ENCODE results near the gene SLC9A8.
"Not testable (repeated sequence)": the region's sequence is repeated elsewhere in the genome, so short reads cannot be mapped to it uniquely, and the experiment has no call there.

The SLC9A8 gene

GRCh38 chr20:49803418-49803817 is 9.2 kb upstream of the SLC9A8 start:
- H3K36me3 ChIP-seq (ENCODE audit: insufficient read depth, low read length): no peaks in the 10 kb centered on the region
- no peaks in the 10 kb centered on the region for H3K27me3 ChIP-seq (ENCODE audit: insufficient read depth, low read length)
- no peaks in the 10 kb centered on the region for H3K9me3 ChIP-seq (ENCODE audit: insufficient read depth, low read depth, low read length)
- H3K4me3 ChIP-seq (ENCODE audit: low read length): no peak overlapping the region
- no peak overlapping the region for H3K9ac ChIP-seq (ENCODE audit: low read depth, low read length)
- H3K4me1 ChIP-seq (ENCODE audit: insufficient read depth, low read length): no peaks in the 10 kb centered on the region
- no peak overlapping the region for H3K27ac ChIP-seq (ENCODE audit: low read depth, low read length)
- WGBS: 93% methylated on average over 1 of the region's 1 CpG

GRCh38 chr20:49804364-49804763 is 8.3 kb upstream of the SLC9A8 start:
- no peak overlapping the region for H3K27ac ChIP-seq (ENCODE audit: low read depth, low read length)
- H3K9me3 ChIP-seq (ENCODE audit: insufficient read depth, low read depth, low read length): no peaks in the 10 kb centered on the region
- H3K9ac ChIP-seq (ENCODE audit: low read depth, low read length): no peak overlapping the region
- WGBS: 93% methylated on average over 3 of the region's 3 CpGs
- no peak overlapping the region for H3K4me3 ChIP-seq (ENCODE audit: low read length)
- no peaks in the 10 kb centered on the region for H3K4me1 ChIP-seq (ENCODE audit: insufficient read depth, low read length)
- H3K36me3 ChIP-seq (ENCODE audit: insufficient read depth, low read length): no peaks in the 10 kb centered on the region
- no peaks in the 10 kb centered on the region for H3K27me3 ChIP-seq (ENCODE audit: insufficient read depth, low read length)

DNA sequence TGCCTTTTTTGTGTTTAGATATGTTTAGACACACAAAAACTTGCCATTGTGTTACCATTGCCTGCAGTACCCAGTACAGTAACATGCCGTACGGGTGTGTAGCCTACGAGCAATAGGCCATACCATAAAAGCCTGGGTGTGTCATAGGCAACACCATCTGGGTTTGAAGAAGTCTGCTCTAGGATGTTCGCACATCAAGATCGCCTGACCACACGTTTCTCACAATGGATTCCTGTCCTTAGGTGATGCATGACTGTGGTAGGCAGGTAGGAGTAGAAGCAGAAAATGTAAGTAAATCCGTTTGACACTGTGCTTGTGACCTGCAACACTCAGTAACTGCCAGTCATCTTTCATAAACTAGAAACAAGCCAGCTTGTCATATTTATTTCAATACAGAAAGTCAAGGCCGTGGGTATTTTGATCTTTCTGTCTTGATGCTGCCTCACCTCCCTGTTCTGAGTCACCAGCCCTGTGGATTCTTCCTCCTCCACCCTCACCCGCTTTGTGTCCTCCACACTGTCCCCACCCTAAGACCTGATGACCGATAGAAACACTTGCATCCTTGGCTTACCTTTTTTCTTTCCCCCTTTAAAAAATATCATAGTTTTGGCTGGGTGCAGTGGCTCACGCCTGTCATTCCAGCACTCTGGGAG is 7.3 kb upstream of the SLC9A8 start:
- H3K27me3 ChIP-seq (ENCODE audit: insufficient read depth, low read length); H3K36me3 ChIP-seq (ENCODE audit: insufficient read depth, low read length); H3K4me1 ChIP-seq (ENCODE audit: insufficient read depth, low read length); H3K27ac ChIP-seq (ENCODE audit: low read depth, low read length); H3K4me3 ChIP-seq (ENCODE audit: low read length); H3K9me3 ChIP-seq (ENCODE audit: insufficient read depth, low read depth, low read length); H3K9ac ChIP-seq (ENCODE audit: low read depth, low read length): not testable (repeated sequence)
- 93% methylated on average over 7 of the region's 11 CpGs for WGBS

- Histone ChIP-seq H3K27me3 (ENCODE audit: insufficient read depth, low read length) (no peaks in the 10 kb centered on the region), H3K36me3 (ENCODE audit: insufficient read depth, low read length) (no peaks in the 10 kb centered on the region), H3K27ac (ENCODE audit: low read depth, low read length) (no peak overlapping the region), H3K4me1 (ENCODE audit: insufficient read depth, low read length) (peaks cover 10% of the 10 kb centered on the region; the same call in 1 of the 2 replicates), H3K9ac (ENCODE audit: low read depth, low read length) (no peak overlapping the region), H3K9me3 (ENCODE audit: insufficient read depth, low read depth, low read length) (no peaks in the 10 kb centered on the region), H3K4me3 (ENCODE audit: low read length) (no peak overlapping the region)
- WGBS: 92% methylated on average over 8 of the region's 8 CpGs
Measured at GRCh38 chr20:49808753-49809152, 3.9 kb upstream of the SLC9A8 start.

DNA sequence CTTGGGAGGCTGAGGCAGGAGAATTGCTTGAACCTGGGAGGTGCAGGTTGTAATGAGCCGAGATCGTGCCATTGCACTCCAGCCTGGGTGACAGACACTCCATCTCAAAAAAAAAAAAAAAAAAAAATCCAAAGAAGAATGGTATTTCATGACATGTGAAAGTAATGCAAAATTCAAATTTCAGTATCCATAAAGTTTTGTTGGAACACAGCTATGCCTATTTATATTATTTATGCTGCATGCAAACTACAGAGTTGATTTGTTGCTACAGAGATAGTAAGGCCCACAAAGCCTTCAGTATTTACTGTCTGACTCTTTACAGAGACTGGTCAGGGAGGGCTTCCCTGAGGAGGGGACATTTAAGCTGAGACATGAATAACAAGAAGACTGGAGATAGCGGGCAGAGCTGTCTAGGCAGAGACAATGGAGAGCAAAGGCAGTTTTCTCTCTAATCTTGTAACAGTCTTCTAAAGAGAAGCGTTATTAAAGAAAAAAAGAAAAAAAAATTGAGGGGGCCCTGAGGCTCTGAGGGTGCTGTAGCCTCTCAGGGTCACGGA is 2.7 kb upstream of the SLC9A8 start:
- 76% methylated on average over 3 of the region's 5 CpGs for WGBS
- H3K9ac ChIP-seq (ENCODE audit: low read depth, low read length): no peak overlapping the region
- no peak overlapping the region for H3K4me3 ChIP-seq (ENCODE audit: low read length)
- no peaks in the 10 kb centered on the region for H3K27me3 ChIP-seq (ENCODE audit: insufficient read depth, low read length)
- H3K36me3 ChIP-seq (ENCODE audit: insufficient read depth, low read length): 0 out of 2 replicates have a peak, but pooled peaks cover 2% of the 10 kb centered on the region
- H3K9me3 ChIP-seq (ENCODE audit: insufficient read depth, low read depth, low read length): no peaks in the 10 kb centered on the region
- no peak overlapping the region for H3K27ac ChIP-seq (ENCODE audit: low read depth, low read length)
- peaks cover 10% of the 10 kb centered on the region; the same call in 1 of the 2 replicates for H3K4me1 ChIP-seq (ENCODE audit: insufficient read depth, low read length)

- Histone ChIP-seq H3K9me3 (ENCODE audit: insufficient read depth, low read depth, low read length) (no peaks in the 10 kb centered on the region), H3K4me1 (ENCODE audit: insufficient read depth, low read length) (peaks cover 10% of the 10 kb centered on the region; the same call in 1 of the 2 replicates), H3K4me3 (ENCODE audit: low read length) (no peak overlapping the region), H3K9ac (ENCODE audit: low read depth, low read length) (no peak overlapping the region), H3K27me3 (ENCODE audit: insufficient read depth, low read length) (no peaks in the 10 kb centered on the region), H3K36me3 (ENCODE audit: insufficient read depth, low read length) (0 out of 2 replicates have a peak, but pooled peaks cover 8% of the 10 kb centered on the region), H3K27ac (ENCODE audit: low read depth, low read length) (no peak overlapping the region)
- 86% methylated on average over 6 of the region's 6 CpGs for WGBS
Measured at GRCh38 chr20:49810491-49811190, 2.0 kb upstream of the SLC9A8 start.

GRCh38 chr20:49811825-49812506 is 662 bp upstream of the SLC9A8 start:
- Histone ChIP-seq H3K9ac (ENCODE audit: low read depth, low read length) (peak overlapping the region; percentile 70), H3K27ac (ENCODE audit: low read depth, low read length) (peak overlapping the region; percentile 69), H3K27me3 (ENCODE audit: insufficient read depth, low read length) (no peaks in the 10 kb centered on the region), H3K4me3 (ENCODE audit: low read length) (peak overlapping the region; percentile 81), H3K9me3 (ENCODE audit: insufficient read depth, low read depth, low read length) (no peaks in the 10 kb centered on the region), H3K4me1 (ENCODE audit: insufficient read depth, low read length) (peaks cover 10% of the 10 kb centered on the region; the same call in 1 of the 2 replicates), H3K36me3 (ENCODE audit: insufficient read depth, low read length) (peaks cover 17% of the 10 kb centered on the region; the same call in 1 of the 2 replicates)
- WGBS: 41% methylated on average over 11 of the region's 11 CpGs

DNA sequence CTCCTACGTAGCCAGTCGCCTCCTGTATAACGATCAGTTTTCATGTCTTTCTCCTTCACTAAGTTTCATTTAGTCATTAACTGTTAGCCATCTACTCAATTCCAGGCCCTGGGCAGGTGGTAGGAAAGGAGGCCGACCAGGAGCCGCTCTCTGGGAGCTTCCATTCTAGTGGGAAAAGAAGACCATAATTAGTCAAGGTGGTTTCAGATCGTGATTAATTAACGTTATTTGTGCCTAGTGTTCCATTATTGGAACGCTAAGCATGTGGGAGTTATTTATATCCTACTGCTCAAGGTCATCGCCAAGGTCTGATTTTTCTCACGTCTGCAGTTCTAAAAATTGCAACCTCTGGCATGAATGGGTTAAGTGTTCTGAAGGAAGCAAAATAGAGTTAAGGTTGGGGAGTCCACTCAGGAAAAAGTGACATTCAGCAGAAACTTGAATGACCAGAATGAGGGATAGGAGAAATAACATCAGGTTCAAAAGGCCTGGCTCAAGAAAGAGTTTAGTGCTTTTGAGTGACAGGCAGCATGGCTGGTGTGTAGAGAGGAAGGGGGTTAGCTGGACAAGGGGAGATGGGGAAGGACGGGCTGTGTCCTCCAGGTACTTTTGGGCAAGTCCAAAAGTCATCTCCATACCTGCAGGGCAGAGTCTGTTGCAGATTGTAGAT is 812 bp downstream of the SLC9A8 start:
- 23% methylated on average over 11 of the region's 11 CpGs for WGBS
- Histone ChIP-seq H3K4me1 (ENCODE audit: insufficient read depth, low read length) (peaks cover 10% of the 10 kb centered on the region; the same call in 1 of the 2 replicates), H3K9ac (ENCODE audit: low read depth, low read length) (peak overlapping the region; percentile 70)

DNA sequence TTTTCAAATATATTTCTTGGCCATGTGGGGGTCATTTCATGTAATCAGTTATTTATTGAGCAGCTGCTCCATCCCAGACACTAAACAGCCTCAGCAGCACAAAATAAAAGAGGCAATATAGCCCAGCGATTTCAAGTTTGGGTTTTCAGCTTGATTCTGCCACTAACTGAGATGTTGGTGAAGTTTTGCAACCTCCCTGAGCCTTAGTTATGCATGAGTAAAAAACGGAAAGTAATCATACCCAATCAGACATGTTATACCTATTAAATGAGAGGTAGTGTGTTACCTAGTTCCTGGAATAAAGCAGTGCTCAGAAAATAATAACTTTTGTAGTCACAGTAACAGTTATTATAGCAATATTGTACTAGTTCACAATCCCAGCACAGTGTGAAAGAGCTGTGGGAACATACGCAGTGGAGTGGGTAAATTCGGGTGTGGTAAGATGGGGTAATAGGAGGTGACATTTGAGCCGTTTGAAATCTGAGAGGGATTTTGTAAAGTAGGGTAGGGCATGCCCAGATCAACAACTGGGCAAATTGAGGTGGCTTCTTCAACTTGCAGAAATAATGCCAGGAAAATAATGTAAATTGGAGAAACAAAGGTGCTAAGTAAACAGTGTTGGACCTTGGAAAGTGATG is 1.5 kb downstream of the SLC9A8 start:
- Histone ChIP-seq H3K27me3 (ENCODE audit: insufficient read depth, low read length) (no peaks in the 10 kb centered on the region), H3K36me3 (ENCODE audit: insufficient read depth, low read length) (peaks cover 27% of the 10 kb centered on the region), H3K9ac (ENCODE audit: low read depth, low read length) (no peak overlapping the region), H3K27ac (ENCODE audit: low read depth, low read length) (no peak overlapping the region), H3K9me3 (ENCODE audit: insufficient read depth, low read depth, low read length) (no peaks in the 10 kb centered on the region; the same call in 1 of the 2 replicates), H3K4me3 (ENCODE audit: low read length) (peak overlapping the region; percentile 81), H3K4me1 (ENCODE audit: insufficient read depth, low read length) (peaks cover 10% of the 10 kb centered on the region; the same call in 1 of the 2 replicates)
- WGBS: 88% methylated on average over 4 of the region's 5 CpGs

More for the DNA sequence above, 812 bp downstream of the SLC9A8 start:
- Histone ChIP-seq H3K27me3 (ENCODE audit: insufficient read depth, low read length) (no peaks in the 10 kb centered on the region), H3K4me3 (ENCODE audit: low read length) (peak overlapping the region; percentile 81), H3K27ac (ENCODE audit: low read depth, low read length) (peak overlapping the region; percentile 86), H3K9me3 (ENCODE audit: insufficient read depth, low read depth, low read length) (no peaks in the 10 kb centered on the region), H3K36me3 (ENCODE audit: insufficient read depth, low read length) (peaks cover 21% of the 10 kb centered on the region)

DNA sequence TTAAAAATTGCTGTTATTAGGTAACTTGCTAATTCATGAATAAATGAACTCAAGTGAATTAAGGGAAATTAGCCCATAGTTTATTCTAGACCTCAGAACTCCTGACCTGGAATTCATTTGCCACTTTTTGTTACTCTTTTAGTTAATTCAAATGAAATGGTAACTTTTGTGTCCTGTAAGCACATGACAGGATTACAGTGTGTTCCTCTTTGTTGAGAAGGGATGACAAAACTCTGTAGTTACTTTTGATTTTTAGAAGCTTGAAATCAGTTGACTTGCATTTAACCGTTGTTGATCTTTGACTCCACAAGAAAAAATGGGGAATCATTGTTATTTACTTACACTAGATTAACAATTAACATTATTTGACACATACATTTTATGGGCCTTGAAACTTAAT is 6.2 kb downstream of the SLC9A8 start:
- no peak overlapping the region for H3K9ac ChIP-seq (ENCODE audit: low read depth, low read length)
- no peaks in the 10 kb centered on the region for H3K4me1 ChIP-seq (ENCODE audit: insufficient read depth, low read length)
- peaks cover 46% of the 10 kb centered on the region for H3K36me3 ChIP-seq (ENCODE audit: insufficient read depth, low read length)
- H3K27me3 ChIP-seq (ENCODE audit: insufficient read depth, low read length): no peaks in the 10 kb centered on the region
- 67% methylated on average over 1 of the region's 1 CpG for WGBS
- no peak overlapping the region for H3K27ac ChIP-seq (ENCODE audit: low read depth, low read length)
- no peak overlapping the region for H3K4me3 ChIP-seq (ENCODE audit: low read length)
- H3K9me3 ChIP-seq (ENCODE audit: insufficient read depth, low read depth, low read length): no peaks in the 10 kb centered on the region; the same call in 1 of the 2 replicates

All from HUES64 (cell line).